Endothelial cell (in vitro differentiated cells): ENCODE data around the gene KCNIP1. TPM values are rescaled to one million over a fixed set of nuclear protein-coding genes. Genes with fewer than 3 reads are reported as not detected.
A peak's percentile ranks its signal among the peaks of the same experiment; 100 is the strongest.

Experiments used
- DNase-seq: peaks from one replicate; pipeline ENCODE4 v3.0.0; 2021; ENCODE audit warnings: low spot score
- H3K27ac Mint-ChIP-seq: one replicate; pipeline ENCODE4 v1.8.0; 2021; ENCODE audit warnings: mixed read lengths, inconsistent platforms; ENCODE audit not compliant: unreplicated experiment
- H3K27me3 Mint-ChIP-seq: one replicate; pipeline ENCODE4 v1.8.0; 2021; ENCODE audit warnings: mild to moderate bottlenecking, moderate library complexity, mixed read lengths, inconsistent platforms; ENCODE audit not compliant: unreplicated experiment
- H3K36me3 Mint-ChIP-seq: one replicate; pipeline ENCODE4 v1.8.0; 2021; ENCODE audit warnings: mild to moderate bottlenecking, low read depth, mixed read lengths, inconsistent platforms; ENCODE audit not compliant: unreplicated experiment
- H3K4me1 Mint-ChIP-seq: one replicate; pipeline ENCODE4 v1.8.0; 2021; ENCODE audit warnings: mild to moderate bottlenecking, mixed read lengths, inconsistent platforms; ENCODE audit not compliant: unreplicated experiment
- H3K4me3 Mint-ChIP-seq: one replicate; pipeline ENCODE4 v1.8.0; 2021; ENCODE audit warnings: mild to moderate bottlenecking, mixed read lengths, inconsistent platforms; ENCODE audit not compliant: unreplicated experiment
- H3K9me3 Mint-ChIP-seq: one replicate; pipeline ENCODE4 v1.8.0; 2021; ENCODE audit warnings: mixed read lengths, inconsistent platforms; ENCODE audit not compliant: unreplicated experiment
- CTCF ChIP-seq: fragments of 200-600 bp; sonication (generic); IDR thresholded peaks from one replicate; pipeline ENCODE4 v1.5.0; 2021; ENCODE audit warnings: antibody characterized with exemption; ENCODE audit not compliant: unreplicated experiment
- total RNA-seq: library from RNA; stranded (reverse); fragmentation: NEBNext Ultra II Directional; extraction: Animal tissue kit (Norgen Biotek cat#: 25700); gene quantifications from one replicate; pipeline ENCODE4 v1.2.1, GENCODE V29; 2021; ENCODE audit not compliant: unreplicated experiment

The KCNIP1 gene
- total RNA-seq, 1 donor from 2014 or later, result 6.1 TPM

- H3K9me3 Mint-ChIP-seq, result no peaks in the 10 kb centered on the region
- H3K4me3 Mint-ChIP-seq, result no peak overlapping the region
- peaks cover 3% of the 10 kb centered on the region for H3K27me3 Mint-ChIP-seq
Measured at GRCh38 chr5:170622933-170623332, 119.1 kb downstream of the KCNIP1 start.

GRCh38 chr5:170623576-170624181, 119.9 kb downstream of the KCNIP1 start:
- peaks cover 3% of the 10 kb centered on the region for H3K27me3 Mint-ChIP-seq
- H3K27ac Mint-ChIP-seq, result no peak overlapping the region
- H3K9me3 Mint-ChIP-seq, result no peaks in the 10 kb centered on the region
- DNase-seq, result peak; percentile 72
- TF ChIP-seq CTCF, result peak; percentile 87
- H3K4me1 Mint-ChIP-seq, result peaks cover 3% of the 10 kb centered on the region
- H3K36me3 Mint-ChIP-seq, result no peaks in the 10 kb centered on the region
- H3K4me3 Mint-ChIP-seq, result no peak overlapping the region

More at GRCh38 chr5:170622933-170623332, 119.1 kb downstream of the KCNIP1 start:
- Mint-ChIP-seq H3K36me3 (no peaks in the 10 kb centered on the region), H3K27ac (no peak overlapping the region), H3K4me1 (peaks cover 3% of the 10 kb centered on the region)
- DNase-seq, result no peak
- TF ChIP-seq CTCF, result no peak

- no peaks in the 10 kb centered on the region for H3K36me3 Mint-ChIP-seq
- H3K4me3 Mint-ChIP-seq, result no peak overlapping the region
- DNase-seq, result no peak
- H3K27ac Mint-ChIP-seq, result no peak overlapping the region
- TF ChIP-seq CTCF, result no peak
- H3K9me3 Mint-ChIP-seq, result no peaks in the 10 kb centered on the region
- H3K27me3 Mint-ChIP-seq, result peaks cover 6% of the 10 kb centered on the region
- H3K4me1 Mint-ChIP-seq, result peaks cover 7% of the 10 kb centered on the region
Measured at GRCh38 chr5:170625221-170626165, 121.7 kb downstream of the KCNIP1 start.

- DNase-seq, result no peak
- Mint-ChIP-seq H3K27me3 (peaks cover 6% of the 10 kb centered on the region), H3K27ac (no peak overlapping the region), H3K9me3 (no peaks in the 10 kb centered on the region), H3K4me1 (peaks cover 10% of the 10 kb centered on the region), H3K4me3 (no peak overlapping the region), H3K36me3 (no peaks in the 10 kb centered on the region)
- TF ChIP-seq CTCF, result no peak
Measured at GRCh38 chr5:170626507-170627150, 122.8 kb downstream of the KCNIP1 start.
